Measurements from ENCODE around the gene AHI1.
"Not testable (repeated sequence)": the region's sequence is repeated elsewhere in the genome, so short reads cannot be mapped to it uniquely, and the experiment has no call there.

Gene AHI1

DNA sequence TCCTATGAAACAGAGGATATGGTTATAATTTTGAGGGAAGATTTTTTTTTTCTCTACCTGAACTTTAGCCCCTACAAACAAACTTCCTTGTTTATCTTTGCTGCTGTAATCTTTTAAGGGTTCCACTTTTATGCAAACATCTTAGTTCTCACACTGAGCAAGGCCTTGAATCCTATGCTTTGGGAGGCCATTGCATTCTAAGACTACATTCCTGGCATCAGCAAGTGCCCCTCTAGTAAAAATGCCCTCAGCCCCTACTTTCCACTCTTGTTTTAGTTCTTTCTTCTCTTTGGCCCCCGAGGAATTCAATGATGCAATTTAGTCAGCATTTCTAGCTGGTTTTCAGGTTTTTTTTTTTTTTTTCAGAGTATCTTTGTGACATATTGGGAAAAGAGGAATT is 8.1 kb upstream of the AHI1 start:
- no peak for DNase-seq

GRCh38 chr6:135505222-135505621 is 7.7 kb upstream of the AHI1 start:
- no peak for DNase-seq

DNA sequence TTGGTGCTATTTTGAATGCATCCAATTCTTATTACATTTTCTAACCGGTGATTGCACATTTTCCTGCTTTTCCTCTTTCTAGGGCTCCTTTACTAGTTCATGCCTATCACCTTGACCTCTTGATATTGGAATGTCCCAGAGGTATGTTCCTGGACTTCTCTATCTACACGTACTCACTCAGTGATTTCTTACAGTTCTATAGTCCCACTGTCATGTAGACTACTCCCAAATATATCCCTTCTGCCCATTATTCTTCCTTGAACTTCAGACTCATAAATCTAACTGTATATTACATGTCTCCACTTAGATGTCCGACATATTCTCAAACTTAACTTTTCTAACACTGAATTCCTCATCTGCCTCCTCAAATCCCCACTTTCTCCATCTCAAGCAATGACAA is 7.2 kb upstream of the AHI1 start:
- DNase-seq: no peak

DNA sequence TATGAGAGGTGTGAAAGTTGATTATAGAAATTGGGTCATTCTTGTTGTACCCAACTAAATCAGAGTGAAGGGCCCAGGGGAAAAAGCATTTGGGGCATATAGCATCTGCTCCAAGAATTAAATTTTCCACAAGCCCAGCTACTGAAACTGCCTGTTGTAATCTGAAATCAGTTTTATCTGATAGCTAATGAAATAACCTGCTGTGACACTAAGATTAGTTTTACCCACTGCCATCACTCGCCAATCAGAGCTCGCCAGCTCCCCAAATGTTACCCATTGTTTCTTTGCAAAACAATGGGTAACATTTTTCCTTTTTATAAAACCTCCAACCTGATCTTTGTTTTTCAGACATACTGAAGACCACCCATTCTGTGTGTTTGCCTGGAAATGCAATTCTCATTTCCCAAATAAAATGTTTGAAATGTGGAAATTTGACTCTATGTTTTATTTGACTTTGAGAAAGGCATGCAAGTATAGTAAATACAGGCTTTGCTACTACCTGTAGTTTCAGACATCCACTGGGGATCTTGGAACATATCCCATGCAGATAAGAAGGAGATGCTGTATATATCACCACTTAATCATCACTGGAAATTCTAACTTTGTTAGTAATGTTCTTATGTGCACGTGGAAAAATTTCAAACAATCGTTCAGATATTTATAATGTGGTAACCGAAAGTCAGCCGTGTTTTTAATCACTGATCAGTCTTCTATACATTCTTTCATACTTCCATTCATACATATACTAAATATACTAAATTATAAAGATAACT is 6.3 kb upstream of the AHI1 start:
- DNase-seq: no peak

DNA sequence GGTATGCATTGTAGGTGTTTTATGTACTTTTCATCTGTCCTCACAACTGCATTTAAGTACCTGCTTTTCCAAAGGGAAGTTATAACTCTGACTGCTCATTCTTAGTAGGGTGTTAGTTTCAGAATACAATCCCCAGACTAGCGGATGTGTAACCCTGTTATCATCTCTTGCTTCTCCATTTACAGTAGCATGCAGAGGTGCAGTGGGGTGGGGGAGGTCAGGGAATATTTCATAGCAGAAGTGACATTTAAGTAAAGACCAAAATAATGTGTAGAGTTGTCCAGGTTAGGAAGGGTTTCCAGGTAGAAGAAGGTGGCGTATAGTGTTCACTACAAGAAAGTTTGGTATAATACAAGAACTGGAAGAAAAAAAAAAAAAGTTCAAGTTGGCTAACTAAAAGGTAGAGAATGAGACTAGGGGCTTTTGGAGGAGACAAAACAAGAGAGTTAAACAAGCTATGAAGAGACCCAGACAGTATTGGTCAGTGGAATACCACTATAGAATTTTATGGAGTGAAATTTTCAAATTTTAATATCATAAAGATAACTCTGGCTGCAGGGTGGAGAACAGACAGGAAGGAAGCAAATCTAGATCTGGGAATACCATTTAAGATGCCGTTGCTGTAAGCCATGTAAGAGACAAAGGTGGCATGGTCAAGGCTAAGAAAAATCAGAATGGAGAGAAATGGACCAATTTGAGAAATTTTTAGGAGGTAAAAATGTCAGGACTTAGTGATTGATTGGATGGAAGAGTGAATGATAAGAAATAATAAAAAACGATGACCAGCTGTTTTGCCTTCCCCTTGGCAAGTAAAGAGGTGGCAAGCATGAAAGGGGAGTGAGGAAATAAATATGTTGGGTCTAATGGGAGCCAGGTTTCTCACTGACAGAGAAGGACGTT is 2.2 kb upstream of the AHI1 start:
- DNase-seq: peak in 2 of 4 experiments; percentile 7 to 13

DNA sequence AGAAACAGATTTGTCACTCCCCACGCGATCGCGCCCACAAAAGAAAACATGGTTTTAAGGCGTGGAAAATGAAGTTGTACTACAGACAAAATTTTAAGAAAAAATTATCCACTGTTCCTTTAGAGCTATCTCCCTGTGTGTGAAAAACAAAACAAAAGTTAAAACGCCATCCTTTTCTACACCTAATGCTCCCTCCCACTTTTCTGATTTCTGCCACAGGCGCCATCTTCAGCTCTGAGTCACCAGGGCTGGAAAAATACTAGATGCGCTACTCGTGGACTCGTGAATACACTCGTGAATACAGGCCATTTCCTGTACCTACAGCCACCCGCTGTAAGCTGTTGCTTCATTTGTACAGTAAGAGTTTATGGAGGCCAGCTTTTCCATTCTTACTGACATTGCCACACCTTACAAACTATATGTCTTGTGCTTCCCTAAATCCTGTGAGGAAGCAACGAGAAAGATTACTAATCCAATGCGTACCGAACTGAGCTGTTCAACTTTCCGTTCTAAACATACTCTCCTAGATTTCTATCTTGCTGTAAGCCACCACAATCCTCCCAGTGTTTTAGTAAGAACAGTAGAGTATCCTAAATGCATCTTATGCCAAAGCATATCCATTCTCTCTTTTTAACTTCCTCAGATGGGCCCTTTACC is 773 bp upstream of the AHI1 start:
- peak; percentile 87 to 97 (median 90) for DNase-seq

DNA sequence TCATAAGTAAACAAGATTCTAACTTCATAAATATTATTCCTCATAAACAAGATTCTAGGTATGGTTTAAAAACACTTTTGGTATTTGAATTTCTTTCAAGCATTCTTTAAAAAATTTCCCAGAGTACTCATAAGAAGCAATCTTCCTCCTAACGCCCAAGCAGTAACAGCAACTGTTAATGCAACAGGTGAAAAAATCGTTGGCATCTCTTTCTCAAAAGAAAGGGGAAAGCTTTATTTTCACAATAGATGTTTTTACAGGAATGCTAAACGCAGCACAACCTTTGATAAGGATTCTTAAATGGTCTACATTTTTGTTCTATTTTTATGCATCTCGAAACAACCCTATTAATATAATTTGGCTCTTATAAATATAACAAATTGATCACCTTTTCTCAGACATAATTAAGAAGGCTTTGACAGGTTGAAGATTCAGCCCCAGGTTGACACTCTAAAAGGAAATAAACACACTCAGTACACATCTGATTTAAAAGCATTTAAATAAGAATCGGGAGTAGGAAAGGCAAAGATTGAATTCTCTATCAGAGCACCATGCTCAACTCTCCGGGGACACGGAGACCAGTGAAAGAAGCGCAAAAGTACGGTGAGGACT is 634 bp downstream of the AHI1 start:
- DNase-seq: peak in 2 of 4 experiments; percentile 14 to 18

- DNase-seq: no peak
These were observed 4.2 kb downstream of the AHI1 start for GRCh38 chr6:135493218-135493961.

GRCh38 chr6:135490381-135490780 is 7.2 kb downstream of the AHI1 start:
- peak in 1 of 4 experiments; percentile 5 for DNase-seq

DNA sequence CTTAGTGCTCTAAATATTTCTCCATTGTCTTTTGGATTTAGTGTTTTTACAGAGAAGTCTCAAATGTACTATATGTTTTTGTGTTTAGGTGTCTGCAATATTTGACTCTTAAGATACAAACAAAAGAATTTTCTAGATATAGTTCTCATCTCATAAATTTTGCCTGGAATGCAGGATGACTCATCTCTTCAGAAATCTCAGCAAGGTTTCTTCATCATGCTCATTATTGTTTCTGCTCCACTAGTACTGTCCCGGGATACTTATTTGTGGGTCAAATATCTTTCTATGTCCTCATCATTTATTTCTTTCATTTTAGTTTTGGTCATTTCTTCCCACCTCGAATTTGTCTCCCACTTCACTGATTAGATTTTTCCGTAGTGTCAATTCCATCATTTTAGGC is 9.5 kb downstream of the AHI1 start:
- DNase-seq: no peak

DNA sequence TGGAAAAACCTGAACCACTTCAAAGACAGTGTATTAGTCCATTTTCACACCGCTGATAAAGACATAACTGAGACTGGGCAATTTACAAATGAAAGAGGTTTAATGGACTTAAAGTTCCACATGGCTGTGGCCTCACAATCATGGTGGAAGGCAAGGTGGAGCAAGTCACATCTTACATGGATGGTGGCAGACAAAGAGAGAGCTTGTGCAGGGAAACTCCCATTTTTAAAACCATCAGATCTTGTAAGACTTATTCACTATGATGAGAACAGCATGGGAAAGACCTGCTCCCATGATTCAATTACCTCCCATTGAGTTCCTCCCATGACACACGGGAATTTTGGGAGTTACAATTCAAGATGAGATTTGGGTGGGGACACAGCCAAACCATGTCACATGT is 13.6 kb downstream of the AHI1 start:
- DNase-seq: not testable (repeated sequence)

GRCh38 chr6:135481783-135482369 is 15.7 kb downstream of the AHI1 start:
- DNase-seq: peak in 2 of 4 experiments; percentile 26 to 41

DNA sequence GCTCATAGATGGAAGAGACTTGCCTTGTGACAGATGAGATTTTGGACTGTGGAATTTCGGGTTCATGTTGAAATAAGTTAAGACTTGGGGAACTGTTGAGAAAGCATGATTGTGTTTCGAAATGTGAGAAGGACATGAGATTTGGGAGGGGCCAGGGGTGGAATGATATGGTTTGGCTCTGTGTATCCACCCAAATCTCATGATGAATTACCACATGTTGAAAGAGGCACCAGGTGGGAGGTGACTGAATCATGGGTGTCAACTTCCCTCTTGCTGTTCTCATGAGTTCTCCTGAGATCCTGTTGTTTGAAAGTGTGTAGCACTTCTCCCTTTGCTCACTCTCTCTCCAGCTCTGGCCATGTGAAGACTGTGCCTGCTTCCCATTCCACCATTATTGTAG is 17.9 kb downstream of the AHI1 start:
- peak; percentile 44 to 72 (median 51) for DNase-seq

GRCh38 chr6:135478626-135479025 is 18.9 kb downstream of the AHI1 start:
- DNase-seq: no peak

- DNase-seq: no peak
These were observed 22.2 kb downstream of the AHI1 start for GRCh38 chr6:135475292-135475886.

- DNase-seq: no peak
These were observed 23.2 kb downstream of the AHI1 start for GRCh38 chr6:135474362-135474761.

- DNase-seq: no peak
These were observed 31.6 kb downstream of the AHI1 start for GRCh38 chr6:135465903-135466302.

GRCh38 chr6:135465307-135465706 is 32.2 kb downstream of the AHI1 start:
- DNase-seq: no peak

DNA sequence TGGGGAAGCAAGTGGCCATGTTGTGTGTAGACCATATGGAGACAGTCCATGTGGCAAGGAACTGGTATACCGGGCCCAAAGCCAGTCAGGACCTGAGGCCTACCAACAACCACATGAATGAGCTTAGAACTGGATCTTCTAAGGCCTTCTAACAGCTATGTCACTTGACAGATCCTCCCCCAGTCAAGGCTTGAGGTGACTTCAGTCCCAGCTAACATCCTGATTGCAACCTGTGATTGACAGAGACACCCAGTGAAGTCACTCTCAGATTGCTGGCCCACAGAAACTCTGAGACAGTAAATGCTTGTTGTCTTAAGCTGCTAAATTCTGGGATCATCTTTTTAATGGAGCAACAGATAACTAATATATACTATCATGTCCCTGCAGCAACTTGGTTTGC is 32.9 kb downstream of the AHI1 start:
- DNase-seq: no peak

DNA sequence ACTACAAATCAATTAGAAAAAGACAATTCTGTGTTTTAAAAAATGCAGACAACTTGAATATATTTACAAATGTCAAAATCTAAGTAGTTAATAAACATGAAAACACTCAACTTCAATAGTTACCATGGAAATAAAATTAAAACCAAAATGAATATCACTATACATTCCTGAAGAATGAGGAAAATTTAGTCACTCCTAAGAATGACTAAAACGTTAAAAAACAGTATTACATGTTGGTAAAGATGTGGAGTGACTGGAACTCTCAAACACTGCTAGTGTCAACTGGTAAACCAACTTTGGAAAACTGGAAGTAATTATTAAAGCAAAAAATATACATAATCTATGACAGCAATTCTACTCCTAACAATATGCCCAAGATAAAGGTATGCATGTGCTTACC is 36.3 kb downstream of the AHI1 start:
- no peak for DNase-seq

GRCh38 chr6:135458051-135458450 is 39.5 kb downstream of the AHI1 start:
- no peak for DNase-seq

Measured in suppressor macrophage (primary cell).